GM12874 (cell line): ENCODE data around the gene HK3.

Experiments used
- CTCF ChIP-seq: IDR thresholded peaks from 2 replicates; pipeline ENCODE4 v1.5.1; 2011; ENCODE audit warnings: low read depth, mild to moderate bottlenecking, control low read depth, low read length, moderate library complexity; ENCODE audit not compliant: insufficient read depth

The HK3 gene

DNA sequence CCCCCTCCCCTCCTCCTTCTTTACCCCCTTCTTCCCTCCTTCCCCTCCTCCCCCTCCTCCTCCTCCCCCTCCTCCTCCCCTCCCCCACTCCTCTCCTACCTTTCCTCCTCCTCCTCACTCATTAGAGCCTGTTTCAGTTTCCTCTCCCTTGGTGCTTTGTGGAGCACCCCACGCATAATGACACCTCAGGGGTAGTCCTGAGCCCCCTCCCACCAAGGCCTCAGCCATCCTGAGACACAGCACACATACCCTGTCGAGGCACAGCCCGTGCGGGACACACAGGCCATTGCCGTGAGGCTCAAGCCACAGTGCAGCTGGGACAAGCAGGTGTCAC is 35.4 kb downstream of the HK3 start:
- no peak for TF ChIP-seq CTCF

- TF ChIP-seq CTCF, result no peak
Measured at GRCh38 chr5:176863041-176863764, 35.9 kb downstream of the HK3 start.

DNA sequence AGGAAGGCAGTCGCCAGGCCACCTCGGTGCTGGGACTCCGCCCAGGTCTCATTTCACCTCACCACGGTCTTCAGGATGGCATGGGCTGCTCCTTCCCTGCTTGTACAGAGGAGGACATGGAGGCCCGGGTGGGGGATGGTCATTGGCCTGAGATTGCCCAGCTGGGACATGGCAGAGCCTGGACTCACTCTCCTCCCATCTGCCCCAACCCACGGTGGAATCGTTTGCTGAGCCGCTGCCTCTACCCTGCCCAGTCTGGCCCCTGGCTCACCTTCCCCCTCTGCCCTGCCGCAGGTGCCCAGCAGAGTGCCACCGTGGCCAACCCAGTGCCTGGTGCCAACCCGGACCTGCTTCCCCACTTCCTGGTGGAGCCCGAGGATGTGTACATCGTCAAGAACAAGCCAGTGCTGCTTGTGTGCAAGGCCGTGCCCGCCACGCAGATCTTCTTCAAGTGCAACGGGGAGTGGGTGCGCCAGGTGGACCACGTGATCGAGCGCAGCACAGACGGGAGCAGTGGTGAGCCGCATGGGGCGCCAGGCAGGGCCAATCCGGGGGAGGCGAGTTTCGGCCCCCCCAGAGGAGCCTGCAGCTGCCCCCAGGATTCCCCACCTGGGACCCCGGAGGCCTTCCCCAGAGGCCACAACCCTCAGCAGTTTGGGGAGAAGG is 36.7 kb downstream of the HK3 start:
- no peak for TF ChIP-seq CTCF

GRCh38 chr5:176861276-176861675 is 37.9 kb downstream of the HK3 start:
- TF ChIP-seq CTCF, result no peak

DNA sequence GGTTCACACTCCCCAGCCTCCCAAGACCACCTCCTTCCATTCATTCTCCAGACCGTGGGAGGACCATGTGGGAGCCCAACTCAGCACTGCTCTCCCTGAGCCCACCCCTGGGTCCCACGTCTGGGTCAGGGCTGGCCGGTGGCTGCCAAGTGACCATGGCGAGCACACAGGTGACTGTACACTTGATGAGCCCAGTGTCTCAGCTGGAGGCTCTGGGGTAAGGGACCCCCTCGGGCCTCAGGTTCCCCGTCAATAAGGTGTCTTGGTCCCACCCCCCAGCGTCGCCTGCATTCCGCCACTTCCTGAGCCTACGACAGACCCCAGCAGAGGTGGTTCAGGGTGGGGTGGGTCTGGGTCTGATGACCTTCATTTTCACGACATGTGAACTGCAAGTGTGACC is 38.8 kb downstream of the HK3 start:
- no peak for TF ChIP-seq CTCF

- TF ChIP-seq CTCF, result no peak
Measured at GRCh38 chr5:176859916-176860315, 39.2 kb downstream of the HK3 start.

DNA sequence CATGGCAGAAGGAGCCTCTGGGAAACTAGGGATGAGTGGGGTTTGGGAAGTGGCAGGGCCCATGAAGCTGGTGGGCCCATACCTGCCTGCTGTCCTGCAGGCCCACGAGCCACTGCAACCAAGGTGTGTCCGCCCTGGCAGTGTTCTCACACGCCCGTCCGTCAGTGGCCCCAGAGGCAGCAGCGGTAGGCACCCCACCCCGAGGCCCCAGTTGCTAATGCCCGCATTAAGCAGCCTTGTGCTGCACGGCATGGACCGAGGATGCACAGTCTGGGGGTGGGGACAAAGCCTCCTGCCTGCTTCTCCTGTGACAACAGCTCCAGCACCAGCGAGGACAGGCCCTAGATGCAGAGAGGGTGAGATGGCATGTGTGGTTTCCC is 41.3 kb downstream of the HK3 start:
- no peak for TF ChIP-seq CTCF
